Hepatocyte (in vitro differentiated cells): Measurements from ENCODE around the gene TMEM14B.

Source experiments
- CTCF ChIP-seq: fragments of 200-600 bp; sonication (generic); IDR thresholded peaks from 2 replicates; pipeline ENCODE4 v1.5.1; 2016; ENCODE audit warnings: antibody characterized with exemption, mild to moderate bottlenecking; ENCODE audit not compliant: poor library complexity
- EZH2 ChIP-seq: fragments of 200-600 bp; sonication (generic); IDR thresholded peaks from 2 replicates; pipeline ENCODE4 v1.6.1; 2016; ENCODE audit warnings: antibody characterized with exemption, mild to moderate bottlenecking, borderline replicate concordance
- EZH2phosphoT487 ChIP-seq: fragments of 200-600 bp; sonication (generic); IDR thresholded peaks from one replicate; pipeline ENCODE4 v1.6.1; 2018; ENCODE audit warnings: antibody characterized with exemption, mild to moderate bottlenecking, low read depth, moderate library complexity; ENCODE audit not compliant: unreplicated experiment, severe bottlenecking

- TF ChIP-seq EZH2, result no peak
- no peak for TF ChIP-seq CTCF
- TF ChIP-seq EZH2phosphoT487, result no peak
Measured at GRCh38 chr6:10746915-10747250, 722 bp upstream of the TMEM14B start.
